Glutamatergic neuron (in vitro differentiated cells): ENCODE measurements around the gene BRF1. TPM values are rescaled to one million over a fixed set of nuclear protein-coding genes. Genes with fewer than 3 reads are reported as not detected.

Experiments
- DNase-seq: peaks from one replicate; pipeline ENCODE4 v3.0.0; 2022
- H3K27ac Mint-ChIP-seq: one replicate; pipeline ENCODE4 v1.8.0; 2020; ENCODE audit warnings: mild to moderate bottlenecking, mixed read lengths, inconsistent platforms; ENCODE audit not compliant: unreplicated experiment
- H3K27me3 Mint-ChIP-seq: one replicate; pipeline ENCODE4 v1.8.0; 2020; ENCODE audit warnings: mild to moderate bottlenecking, moderate library complexity, mixed read lengths, inconsistent platforms; ENCODE audit not compliant: unreplicated experiment
- H3K36me3 Mint-ChIP-seq: one replicate; pipeline ENCODE4 v1.8.0; 2020; ENCODE audit warnings: mild to moderate bottlenecking, mixed read lengths, inconsistent platforms; ENCODE audit not compliant: unreplicated experiment
- H3K4me1 Mint-ChIP-seq: one replicate; pipeline ENCODE4 v1.8.0; 2020; ENCODE audit warnings: mild to moderate bottlenecking, low read depth, mixed read lengths, inconsistent platforms; ENCODE audit not compliant: unreplicated experiment
- H3K4me3 Mint-ChIP-seq: one replicate; pipeline ENCODE4 v1.8.0; 2020; ENCODE audit warnings: mild to moderate bottlenecking, mixed read lengths, inconsistent platforms; ENCODE audit not compliant: unreplicated experiment
- H3K9me3 Mint-ChIP-seq: one replicate; pipeline ENCODE4 v1.8.0; 2020; ENCODE audit warnings: mild to moderate bottlenecking, moderate library complexity, mixed read lengths, inconsistent platforms; ENCODE audit not compliant: unreplicated experiment
- total RNA-seq: library from RNA; stranded (reverse); fragmentation: NEBNext Ultra II Directional; extraction: Animal tissue kit (Norgen Biotek cat#: 25700); gene quantifications from one replicate; pipeline ENCODE4 v1.2.1, GENCODE V29; 2021; ENCODE audit not compliant: unreplicated experiment
- TF ChIP-seq, protein P1 (sequence below): fragments of 200-600 bp; sonication (generic); IDR thresholded peaks from one replicate; pipeline ENCODE4 v1.5.0; 2021; ENCODE audit not compliant: partially characterized antibody, unreplicated experiment

Gene BRF1
- total RNA-seq, 1 donor from 2014 or later, result 54.6 TPM

DNA sequence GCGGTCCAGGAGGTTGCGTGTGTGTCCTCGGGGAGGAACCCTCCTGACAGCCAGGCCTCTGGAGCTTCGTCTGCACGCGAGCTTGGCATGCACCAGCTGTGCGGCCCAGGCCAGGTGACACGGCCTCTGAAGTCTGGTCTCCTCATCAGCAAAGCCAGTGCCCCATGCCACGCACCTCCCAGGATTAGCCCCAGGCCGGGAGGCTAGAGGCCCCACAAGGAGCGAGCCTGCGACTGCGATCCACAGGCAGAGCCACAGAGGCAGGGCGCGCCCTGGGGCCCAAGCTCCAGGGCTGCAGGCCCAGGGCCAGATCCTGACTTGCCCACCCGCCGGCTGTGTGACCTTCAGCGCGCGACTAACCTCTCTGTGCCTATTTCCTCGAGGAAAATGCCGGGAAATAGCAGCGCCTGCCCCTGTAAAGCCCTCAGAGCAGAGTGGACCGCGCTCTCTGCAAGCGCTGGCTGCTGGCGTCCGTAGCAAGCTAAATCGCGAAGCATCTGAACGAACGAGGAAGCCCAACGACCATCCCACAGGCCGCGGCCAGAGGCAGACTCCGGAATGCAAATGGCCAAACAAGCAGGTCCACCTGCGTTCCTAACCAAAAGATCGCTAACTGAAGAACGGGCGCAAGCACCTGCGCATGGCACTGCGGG, 53.0 kb downstream of the BRF1 start:
- no peaks in the 10 kb centered on the region for H3K36me3 Mint-ChIP-seq
- H3K4me1 Mint-ChIP-seq, result peaks cover 8% of the 10 kb centered on the region
- H3K27ac Mint-ChIP-seq, result no peak overlapping the region
- DNase-seq, result no peak
- H3K9me3 Mint-ChIP-seq, result peaks cover 6% of the 10 kb centered on the region
- peaks cover 8% of the 10 kb centered on the region for H3K27me3 Mint-ChIP-seq
- TF ChIP-seq, protein P1, sequence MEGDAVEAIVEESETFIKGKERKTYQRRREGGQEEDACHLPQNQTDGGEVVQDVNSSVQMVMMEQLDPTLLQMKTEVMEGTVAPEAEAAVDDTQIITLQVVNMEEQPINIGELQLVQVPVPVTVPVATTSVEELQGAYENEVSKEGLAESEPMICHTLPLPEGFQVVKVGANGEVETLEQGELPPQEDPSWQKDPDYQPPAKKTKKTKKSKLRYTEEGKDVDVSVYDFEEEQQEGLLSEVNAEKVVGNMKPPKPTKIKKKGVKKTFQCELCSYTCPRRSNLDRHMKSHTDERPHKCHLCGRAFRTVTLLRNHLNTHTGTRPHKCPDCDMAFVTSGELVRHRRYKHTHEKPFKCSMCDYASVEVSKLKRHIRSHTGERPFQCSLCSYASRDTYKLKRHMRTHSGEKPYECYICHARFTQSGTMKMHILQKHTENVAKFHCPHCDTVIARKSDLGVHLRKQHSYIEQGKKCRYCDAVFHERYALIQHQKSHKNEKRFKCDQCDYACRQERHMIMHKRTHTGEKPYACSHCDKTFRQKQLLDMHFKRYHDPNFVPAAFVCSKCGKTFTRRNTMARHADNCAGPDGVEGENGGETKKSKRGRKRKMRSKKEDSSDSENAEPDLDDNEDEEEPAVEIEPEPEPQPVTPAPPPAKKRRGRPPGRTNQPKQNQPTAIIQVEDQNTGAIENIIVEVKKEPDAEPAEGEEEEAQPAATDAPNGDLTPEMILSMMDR, result no peak
- H3K4me3 Mint-ChIP-seq, result peak overlapping the region; percentile 82

DNA sequence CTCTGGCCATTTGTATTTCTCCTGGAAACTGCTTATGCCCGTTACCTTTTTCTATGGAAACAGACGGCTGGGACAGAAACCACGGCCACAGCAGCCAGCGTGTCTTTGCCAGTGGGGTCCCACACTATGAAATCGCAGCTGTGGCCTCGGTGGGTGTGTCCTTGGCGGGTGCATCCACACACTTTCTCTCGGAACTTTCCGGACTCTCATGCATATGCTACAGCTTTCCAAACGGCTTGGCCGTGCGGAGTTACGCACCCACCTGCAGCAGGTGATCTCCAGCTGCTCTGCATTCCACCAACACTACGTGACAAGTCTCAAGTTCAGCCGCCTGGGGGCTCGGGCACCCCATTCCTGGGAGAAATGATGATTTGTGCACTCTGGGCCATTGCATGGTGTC, 53.8 kb downstream of the BRF1 start:
- no peaks in the 10 kb centered on the region for H3K36me3 Mint-ChIP-seq
- DNase-seq, result no peak
- H3K27ac Mint-ChIP-seq, result no peak overlapping the region
- peaks cover 6% of the 10 kb centered on the region for H3K9me3 Mint-ChIP-seq
- TF ChIP-seq, protein P1, result no peak
- peaks cover 8% of the 10 kb centered on the region for H3K27me3 Mint-ChIP-seq
- peaks cover 8% of the 10 kb centered on the region for H3K4me1 Mint-ChIP-seq
- peak overlapping the region; percentile 82 for H3K4me3 Mint-ChIP-seq

DNA sequence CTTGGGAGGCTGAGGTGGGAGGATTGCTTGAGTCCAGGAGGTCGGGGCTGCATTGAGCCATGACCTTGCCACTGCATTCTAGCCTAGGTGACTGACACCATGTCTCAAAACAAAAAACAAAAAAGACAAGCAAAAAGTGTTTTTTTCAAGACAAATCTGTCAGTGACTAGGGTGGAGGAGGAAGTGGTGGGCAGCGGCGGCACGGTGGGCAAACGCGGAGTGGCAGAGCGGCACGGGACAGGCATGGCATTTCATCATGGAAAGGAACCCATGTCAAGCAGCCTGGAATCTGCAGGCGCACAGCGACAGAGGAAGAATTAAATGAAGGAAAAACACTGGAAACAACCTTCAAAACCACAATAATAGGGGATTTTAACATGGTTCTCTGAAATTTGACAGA, 56.5 kb downstream of the BRF1 start:
- H3K4me3 Mint-ChIP-seq, result no peak overlapping the region

DNA sequence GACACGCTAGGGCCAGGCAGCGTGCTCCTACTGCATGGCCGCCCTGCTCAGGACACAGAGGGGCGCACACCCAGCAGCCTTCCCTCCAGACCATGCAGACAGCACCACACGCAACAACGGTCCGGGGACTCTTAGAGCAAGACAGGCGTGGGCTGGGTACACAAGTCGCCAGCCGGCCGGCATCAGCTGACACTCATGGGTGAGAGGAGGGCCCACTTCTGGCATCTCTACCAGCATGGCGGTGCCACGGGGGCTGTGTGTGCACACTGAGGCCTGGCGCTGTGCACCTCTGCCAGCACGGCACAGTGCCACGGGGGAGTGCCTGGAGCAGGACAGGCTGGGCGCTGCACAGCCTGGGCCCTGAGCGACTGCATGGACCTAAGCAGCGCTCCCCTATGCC, 59.2 kb downstream of the BRF1 start:
- Mint-ChIP-seq H3K27me3 (peaks cover 2% of the 10 kb centered on the region), H3K4me1 (no peaks in the 10 kb centered on the region), H3K9me3 (peaks cover 2% of the 10 kb centered on the region), H3K4me3 (no peak overlapping the region), H3K27ac (no peak overlapping the region), H3K36me3 (no peaks in the 10 kb centered on the region)
- TF ChIP-seq, protein P1, result no peak
- DNase-seq, result no peak

More for the DNA sequence above, 56.5 kb downstream of the BRF1 start:
- TF ChIP-seq, protein P1, result no peak
- Mint-ChIP-seq H3K27me3 (peaks cover 6% of the 10 kb centered on the region), H3K27ac (no peak overlapping the region), H3K9me3 (peaks cover 6% of the 10 kb centered on the region), H3K36me3 (no peaks in the 10 kb centered on the region), H3K4me1 (peaks cover 3% of the 10 kb centered on the region)
- no peak for DNase-seq

DNA sequence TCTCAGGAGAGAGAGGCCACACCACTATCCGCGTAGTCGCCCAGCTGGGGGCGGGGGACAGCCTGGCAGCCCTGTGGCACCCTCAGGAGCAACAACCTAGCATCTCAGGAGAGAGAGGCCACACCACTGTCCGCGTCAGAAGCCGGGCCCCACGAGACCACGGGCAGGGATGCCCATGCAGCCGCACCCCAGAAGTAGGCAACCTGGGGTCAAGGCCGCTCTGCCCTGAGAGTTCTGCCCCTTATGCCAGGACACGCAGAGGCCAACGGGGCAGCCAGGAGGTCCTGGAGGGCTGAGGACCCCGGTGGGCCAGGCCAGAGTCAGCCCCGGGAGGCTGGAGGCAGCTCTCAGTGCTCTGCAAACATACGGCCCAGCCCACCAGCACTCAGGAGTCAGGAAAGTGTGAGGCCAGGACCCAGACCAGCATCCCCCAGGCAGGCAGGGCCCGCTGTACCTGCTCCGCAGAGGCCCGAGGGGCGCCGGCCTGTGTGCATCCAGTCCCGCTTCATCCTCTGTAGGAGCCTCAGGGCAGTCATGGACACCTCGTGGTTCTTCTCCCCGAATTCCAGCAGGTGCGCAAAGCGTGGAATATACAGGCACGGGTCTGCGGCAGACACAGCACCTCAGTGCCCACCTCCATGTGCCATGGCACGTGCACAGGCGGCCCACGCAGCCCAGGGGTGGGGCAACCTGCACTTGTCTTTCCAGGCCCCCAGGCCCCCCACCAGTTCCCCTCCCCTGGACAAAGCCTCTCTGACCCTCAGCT, 59.8 kb downstream of the BRF1 start:
- Mint-ChIP-seq H3K4me1 (no peaks in the 10 kb centered on the region), H3K36me3 (no peaks in the 10 kb centered on the region), H3K27ac (no peak overlapping the region), H3K27me3 (peaks cover 2% of the 10 kb centered on the region), H3K4me3 (no peak overlapping the region), H3K9me3 (peaks cover 2% of the 10 kb centered on the region)
- TF ChIP-seq, protein P1, result no peak
- DNase-seq, result no peak
